Sigmoid colon (tissue), 7 donors: Measurements from ENCODE around the gene ELAVL3. TPM values are rescaled to one million over a fixed set of nuclear protein-coding genes. Genes with fewer than 3 reads are reported as not detected.
A peak's percentile ranks its signal among the peaks of the same experiment; 100 is the strongest.

Experiments used
- DNase-seq: peaks from one replicate; pipeline ENCODE4 v3.0.0-alpha.2; 2019
- H3K27ac ChIP-seq, 4 donors: fragments of 200-600 bp; sonication (generic); one replicate each; pipeline ENCODE4 v1.5.1; 2016 to 2019; ENCODE audit warnings: mild to moderate bottlenecking in 1 of 4
- H3K27me3 ChIP-seq, 3 donors: fragments of 200-600 bp; sonication (generic); one replicate each; pipeline ENCODE4 v1.5.1; 2019; ENCODE audit warnings: mild to moderate bottlenecking in 1 of 3
- H3K36me3 ChIP-seq, 4 donors: fragments of 200-600 bp; sonication (generic); one replicate each; pipeline ENCODE4 v1.5.1; 2016 to 2019
- H3K4me1 ChIP-seq, 4 donors: fragments of 200-600 bp; sonication (generic); one replicate each; pipeline ENCODE4 v1.5.1; 2017 to 2019
- H3K4me3 ChIP-seq, 4 donors: fragments of 200-600 bp; sonication (generic); one replicate each; pipeline ENCODE4 v1.5.1; 2017 to 2019; ENCODE audit warnings: mild to moderate bottlenecking in 2 of 4, moderate library complexity in 1 of 4
- H3K9me3 ChIP-seq, 4 donors: fragments of 200-600 bp in 3 of 4; sonication (generic) in 3 of 4; one replicate each; pipeline versions ENCODE4 v1.5.1 to v1.6.1; 2013 to 2019
- EP300 ChIP-seq, 4 donors: sonication (generic); formaldehyde crosslinking; IDR thresholded peaks; one replicate each; pipeline ENCODE4 v1.6.1; 2017; ENCODE audit warnings: antibody characterized with exemption in 4 of 4
- POLR2A ChIP-seq, 2 donors: fragments of 450-650 bp; IDR thresholded peaks; one replicate each; pipeline ENCODE4 v1.6.1; 2016; ENCODE audit warnings: antibody characterized with exemption in 2 of 2, mild to moderate bottlenecking in 2 of 2, moderate library complexity in 2 of 2
- POLR2AphosphoS5 ChIP-seq, 4 donors: sonication (generic); formaldehyde crosslinking; IDR thresholded peaks; one replicate each; pipeline ENCODE4 v1.6.1; 2017; ENCODE audit warnings: antibody characterized with exemption in 4 of 4
- WGBS, 2 donors: extraction: QIAGEN DNeasy Blood & Tissue Kit; methylation state at CpG; one replicate each; pipeline ENCODE4 v1.1.7; 2013; 5-methylcytosine and 5-hydroxymethylcytosine counted together
- intact Hi-C: fragments of 100-400 bp; cut with DNase I; formaldehyde crosslinking; loops from one replicate; pipeline ENCODE4 v1.15.1; 2023
- polyA plus RNA-seq, 3 donors: library from polyadenylated mRNA; stranded (reverse); fragments of 200-250 nt; gene quantifications; one replicate each; pipeline ENCODE4 v1.2.3, GENCODE V29; 2013
- total RNA-seq, 4 donors: library from RNA; depleted of rRNA; stranded (reverse); fragments of >200 nt; gene quantifications; one replicate each; pipeline ENCODE4 v1.1.0, GENCODE V29; 2016
- TF ChIP-seq, protein P1 (sequence below), 4 experiments: fragments of 450-650 bp in 3 of 4; fragments of 200-600 bp in 1 of 4; IDR thresholded peaks; one replicate each; pipeline ENCODE4 v1.5.1; 2016 to 2019; ENCODE audit warnings: antibody characterized with exemption in 4 of 4, mild to moderate bottlenecking in 3 of 4, moderate library complexity in 2 of 4
- donor health status: healthy with polysubstance abuse.
- donor health status: Bipolar disorder and iron deficiency.
- donor health status: healthy.

The ELAVL3 gene
- total and polyA plus RNA-seq, 7 donors: under 0.01 to 3.0 (median 0.85) TPM; not detected in 1

DNA sequence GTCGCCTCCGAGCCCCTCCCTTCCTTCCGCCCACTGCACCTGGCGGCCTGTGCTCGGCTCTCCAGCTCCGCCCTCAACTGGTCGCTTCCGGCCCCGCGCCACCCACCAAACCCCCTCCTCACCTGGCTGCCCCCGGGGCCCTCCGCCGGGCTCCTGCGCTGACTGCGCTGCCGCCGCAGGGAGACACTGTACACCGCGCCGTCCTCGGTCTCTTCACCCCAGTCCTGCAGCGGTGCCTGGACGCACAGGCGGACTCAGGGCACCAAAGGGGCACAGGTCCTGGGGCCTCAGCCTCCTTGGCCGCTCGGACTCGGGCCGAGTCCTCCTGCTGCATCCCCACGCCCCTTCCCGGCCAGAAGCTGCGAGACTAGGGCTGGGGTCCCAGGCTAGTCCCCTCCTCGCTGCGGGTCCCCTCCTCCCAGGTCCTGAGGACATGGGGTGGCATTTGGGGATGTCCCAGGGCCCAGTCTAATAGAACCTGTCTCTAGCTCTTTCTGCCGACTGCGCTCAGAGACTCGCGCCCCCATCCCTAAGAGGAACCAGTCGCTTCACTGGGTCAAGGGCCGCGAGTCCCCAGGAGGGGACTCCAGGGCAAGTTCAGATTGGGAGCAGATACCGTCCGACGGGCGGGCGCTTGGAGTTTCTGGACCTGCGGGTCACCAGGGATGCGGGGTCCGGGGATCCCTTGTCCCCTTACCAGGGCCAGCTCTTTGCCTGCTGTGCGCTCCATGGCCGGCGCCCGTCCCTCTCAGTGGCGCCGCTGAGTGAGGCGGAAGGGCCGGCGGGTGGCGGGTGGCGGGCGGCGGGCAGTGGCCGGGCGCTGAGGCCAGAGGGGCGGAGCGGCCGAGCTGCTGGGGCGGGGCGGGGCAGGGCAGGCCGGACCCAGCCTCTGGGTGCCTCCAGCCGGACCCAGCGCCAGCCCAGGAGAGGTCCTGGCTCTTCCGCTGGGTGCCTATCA, 62.0 kb downstream of the ELAVL3 start, which contains the start of gene RGL3:
TSS of gene RGL3 (minus strand) at position 766 of the 958 bp plus-strand sequence. CDS start at position 730, 36 bp downstream.
- Histone ChIP-seq H3K4me1 (peaks cover 0 to 41% (median 33%) of the 10 kb centered on the region in 4 donors), H3K27me3 (peaks cover 43 to 77% (median 58%) of the 10 kb centered on the region in 3 donors), H3K9me3 (no peaks in the 10 kb centered on the region), H3K36me3 (no peaks in the 10 kb centered on the region), H3K4me3 (peak within 1 kb of the TSS in 3 of 4 donors; percentile 28 to 38 (median 36)), H3K27ac (peak within 1 kb of the TSS in 1 of 4 donors; percentile 31)
- DNase-seq: no peak
- 2 to 4% methylated on average over 72 of the region's 72 CpGs for WGBS, 2 donors
- TF ChIP-seq POLR2A (IDR thresholded peaks at IDR 0.05) (no peak), EP300 (IDR thresholded peaks at IDR 0.05) (no peak), POLR2AphosphoS5 (IDR thresholded peaks at IDR 0.05) (no peak)
- TF ChIP-seq, protein P1, sequence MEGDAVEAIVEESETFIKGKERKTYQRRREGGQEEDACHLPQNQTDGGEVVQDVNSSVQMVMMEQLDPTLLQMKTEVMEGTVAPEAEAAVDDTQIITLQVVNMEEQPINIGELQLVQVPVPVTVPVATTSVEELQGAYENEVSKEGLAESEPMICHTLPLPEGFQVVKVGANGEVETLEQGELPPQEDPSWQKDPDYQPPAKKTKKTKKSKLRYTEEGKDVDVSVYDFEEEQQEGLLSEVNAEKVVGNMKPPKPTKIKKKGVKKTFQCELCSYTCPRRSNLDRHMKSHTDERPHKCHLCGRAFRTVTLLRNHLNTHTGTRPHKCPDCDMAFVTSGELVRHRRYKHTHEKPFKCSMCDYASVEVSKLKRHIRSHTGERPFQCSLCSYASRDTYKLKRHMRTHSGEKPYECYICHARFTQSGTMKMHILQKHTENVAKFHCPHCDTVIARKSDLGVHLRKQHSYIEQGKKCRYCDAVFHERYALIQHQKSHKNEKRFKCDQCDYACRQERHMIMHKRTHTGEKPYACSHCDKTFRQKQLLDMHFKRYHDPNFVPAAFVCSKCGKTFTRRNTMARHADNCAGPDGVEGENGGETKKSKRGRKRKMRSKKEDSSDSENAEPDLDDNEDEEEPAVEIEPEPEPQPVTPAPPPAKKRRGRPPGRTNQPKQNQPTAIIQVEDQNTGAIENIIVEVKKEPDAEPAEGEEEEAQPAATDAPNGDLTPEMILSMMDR (IDR thresholded peaks at IDR 0.05): no peak
- intact Hi-C loops: no loop called here

DNA sequence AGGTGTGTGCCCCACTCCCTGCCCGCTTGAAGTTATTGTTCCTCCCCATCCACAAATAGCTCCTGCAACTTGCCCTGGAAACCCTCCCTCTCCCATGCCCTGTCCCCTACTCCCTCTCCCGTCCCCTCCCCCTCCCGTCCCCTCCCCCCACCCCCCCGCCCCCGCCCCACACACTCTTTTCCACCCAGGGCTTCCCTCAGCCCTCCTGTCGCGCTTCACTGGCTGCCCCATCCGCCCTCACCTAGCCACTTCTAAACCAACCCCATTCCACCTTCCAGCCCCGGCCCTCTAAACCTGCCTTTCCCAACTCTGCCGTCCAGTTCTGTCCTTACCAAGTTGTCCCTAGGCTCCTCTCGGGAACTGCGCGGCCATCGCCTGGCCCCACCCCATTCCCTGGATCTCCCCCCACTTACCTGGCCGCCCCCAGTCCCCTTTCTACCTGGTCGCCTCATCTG, 62.7 kb downstream of the ELAVL3 start:
- TF ChIP-seq, protein P1 (IDR thresholded peaks at IDR 0.05): no peak
- TF ChIP-seq POLR2A (IDR thresholded peaks at IDR 0.05) (no peak), POLR2AphosphoS5 (IDR thresholded peaks at IDR 0.05) (no peak), EP300 (IDR thresholded peaks at IDR 0.05) (no peak)
- intact Hi-C loops: no loop called here
- peak overlapping the region in 2 of 4 donors; percentile 36 to 38 for H3K4me3 ChIP-seq
- 5 to 7% methylated on average over 14 to 15 of the region's 16 CpGs for WGBS, 2 donors
- no peaks in the 10 kb centered on the region for H3K9me3 ChIP-seq
- H3K4me1 ChIP-seq: peaks cover 0 to 41% (median 33%) of the 10 kb centered on the region in 4 donors
- peaks cover 41 to 70% (median 51%) of the 10 kb centered on the region in 3 donors for H3K27me3 ChIP-seq
- no peak overlapping the region for H3K27ac ChIP-seq
- H3K36me3 ChIP-seq: no peaks in the 10 kb centered on the region
- DNase-seq: no peak

GRCh38 chr19:11416346-11417052, 64.3 kb downstream of the ELAVL3 start:
- intact Hi-C loops: no loop called here
- peaks cover 27 to 54% (median 36%) of the 10 kb centered on the region in 3 donors for H3K27me3 ChIP-seq

GRCh38 chr19:11414544-11414943, 66.3 kb downstream of the ELAVL3 start:
- H3K4me1 ChIP-seq: peaks cover 0 to 13% (median 9%) of the 10 kb centered on the region in 4 donors

More at GRCh38 chr19:11416346-11417052, 64.3 kb downstream of the ELAVL3 start:
- Histone ChIP-seq H3K4me3 (no peak overlapping the region), H3K27ac (no peak overlapping the region), H3K36me3 (no peaks in the 10 kb centered on the region), H3K4me1 (peaks cover 0 to 28% (median 21%) of the 10 kb centered on the region in 4 donors), H3K9me3 (no peaks in the 10 kb centered on the region)
- TF ChIP-seq POLR2A (IDR thresholded peaks at IDR 0.05) (no peak), POLR2AphosphoS5 (IDR thresholded peaks at IDR 0.05) (no peak), EP300 (IDR thresholded peaks at IDR 0.05) (no peak)
- TF ChIP-seq, protein P1 (IDR thresholded peaks at IDR 0.05): no peak
- WGBS, 2 donors: 89 to 94% methylated on average over 17 of the region's 17 CpGs
- no peak for DNase-seq

More at GRCh38 chr19:11414544-11414943, 66.3 kb downstream of the ELAVL3 start:
- Histone ChIP-seq H3K27me3 (peaks cover 13 to 34% (median 23%) of the 10 kb centered on the region in 3 donors), H3K27ac (no peak overlapping the region), H3K9me3 (no peaks in the 10 kb centered on the region), H3K36me3 (no peaks in the 10 kb centered on the region), H3K4me3 (no peak overlapping the region)
- TF ChIP-seq POLR2AphosphoS5 (IDR thresholded peaks at IDR 0.05) (no peak), EP300 (IDR thresholded peaks at IDR 0.05) (no peak), POLR2A (IDR thresholded peaks at IDR 0.05) (no peak)
- TF ChIP-seq, protein P1 (IDR thresholded peaks at IDR 0.05): no peak
- no peak for DNase-seq
- intact Hi-C loops: no loop called here
- 93 to 97% methylated on average over 2 of the region's 2 CpGs for WGBS, 2 donors
